B cell (primary cell): ENCODE data around the gene ALKBH5. TPM values are rescaled to one million over a fixed set of nuclear protein-coding genes. Genes with fewer than 3 reads are reported as not detected.

Experiments used
- ATAC-seq: fragments of 200-7000 bp; cut with Tn5 transposase; one replicate; pipeline ENCODE4 v1.10.0; 2021; ENCODE audit warnings: low read depth, mild to moderate bottlenecking, moderate number of reproducible peaks, moderate library complexity
- CTCF ChIA-PET: fragments of 350-600 bp; sonication (Branson Sonifier 250); formaldehyde crosslinking; loops from one replicate; lab custom pipeline; 2021; ENCODE audit warnings: antibody characterized with exemption, inconsistent platforms; lab: Charles Lee
- POLR2A ChIA-PET: fragments of 350-600 bp; sonication (Branson Sonifier 250); formaldehyde crosslinking; loops from one replicate; lab custom pipeline; 2021; ENCODE audit warnings: antibody characterized with exemption; lab: Charles Lee
- DNase-seq: peaks from one replicate; pipeline ENCODE4 v3.0.0; 2013
- H2AFZ ChIP-seq: 2 replicates; pipeline ENCODE4 v1.6.1; 2012; ENCODE audit warnings: mild to moderate bottlenecking, low read depth, low read length; ENCODE audit not compliant: insufficient read depth, poor library complexity, severe bottlenecking
- H3K27ac ChIP-seq, 2 donors: 1 replicate in 1 of 2; 2 replicates in 1 of 2; pipeline ENCODE4 v1.5.1; 2012 to 2013; ENCODE audit warnings: low read length in 2 of 2, mild to moderate bottlenecking in 2 of 2, moderate library complexity in 1 of 2
- H3K27me3 ChIP-seq, 4 experiments: fragments of 200-600 bp in 1 of 4; sonication (generic) in 1 of 4; replicated peaks in 1 of 4; 1 replicate in 2 of 4; 2 replicates in 2 of 4; pipeline versions ENCODE4 v1.6.1 to v1.7.0; 2013 to 2016; ENCODE audit warnings: low read length in 3 of 4, mild to moderate bottlenecking in 2 of 4, mixed read lengths in 1 of 4, moderate library complexity in 1 of 4; ENCODE audit not compliant: insufficient read depth in 4 of 4, control insufficient read depth in 3 of 4; ENCODE audit errors: control extremely low read depth in 1 of 4
- H3K36me3 ChIP-seq, 2 experiments: replicated peaks in 1 of 2; 1 replicate in 1 of 2; 2 replicates in 1 of 2; pipeline versions ENCODE4 v1.6.1 to v1.7.1; 2013; ENCODE audit warnings: low read length in 1 of 2; ENCODE audit not compliant: insufficient read depth in 2 of 2, control insufficient read depth in 1 of 2; ENCODE audit errors: control extremely low read depth in 1 of 2, extremely low read depth in 1 of 2
- H3K4me1 ChIP-seq, 2 donors: fragments of 200-600 bp in 1 of 2; sonication (generic) in 1 of 2; 1 replicate in 1 of 2; 2 replicates in 1 of 2; pipeline versions ENCODE4 v1.5.1 to v1.6.1; 2013 to 2017; ENCODE audit warnings: low read length in 2 of 2; ENCODE audit not compliant: control insufficient read depth in 2 of 2, insufficient read depth in 2 of 2
- H3K4me2 ChIP-seq: replicated peaks from 2 replicates; pipeline ENCODE3; 2012; ENCODE audit warnings: mild to moderate bottlenecking, low read depth, low read length; ENCODE audit not compliant: poor library complexity, severe bottlenecking
- H3K4me3 ChIP-seq, 5 experiments: fragments of 200-600 bp in 1 of 5; sonication (generic) in 1 of 5; 1 replicate in 3 of 5; 2 replicates in 2 of 5; pipeline versions ENCODE4 v1.5.1 to v1.7.0; 2011 to 2016; ENCODE audit warnings: low read length in 4 of 5, mild to moderate bottlenecking in 4 of 5, low read depth in 2 of 5, control low read depth in 1 of 5, moderate library complexity in 1 of 5; ENCODE audit not compliant: insufficient read depth in 1 of 5; ENCODE audit errors: control extremely low read depth in 1 of 5, extremely low read depth in 1 of 5
- H3K79me2 ChIP-seq: fragments of 200-600 bp; sonication (generic); one replicate; pipeline ENCODE4 v1.6.0; 2016; ENCODE audit warnings: low read length; ENCODE audit not compliant: control insufficient read depth, insufficient read depth
- H3K9ac ChIP-seq: fragments of 200-600 bp; sonication (generic); 2 replicates; pipeline ENCODE4 v1.6.1; 2017; ENCODE audit warnings: mild to moderate bottlenecking, low read length, moderate library complexity
- H3K9me3 ChIP-seq, 3 donors: one replicate each; pipeline versions ENCODE4 v1.6.1 to v1.7.1; 2013; ENCODE audit warnings: low read length in 2 of 3; ENCODE audit not compliant: control insufficient read depth in 2 of 3, insufficient read depth in 1 of 3; ENCODE audit errors: control extremely low read depth in 1 of 3
- H4K20me1 ChIP-seq: 2 replicates; pipeline ENCODE4 v1.6.0; 2012; ENCODE audit warnings: mild to moderate bottlenecking, low read length; ENCODE audit not compliant: insufficient read depth, control insufficient read depth, poor library complexity, severe bottlenecking
- H3K27ac Mint-ChIP-seq: one replicate; pipeline ENCODE4 v1.8.0; 2021; ENCODE audit warnings: mixed read lengths
- H3K27me3 Mint-ChIP-seq: one replicate; pipeline ENCODE4 v1.8.0; 2021; ENCODE audit warnings: mixed read lengths
- H3K4me1 Mint-ChIP-seq: one replicate; pipeline ENCODE4 v1.8.0; 2021; ENCODE audit warnings: mixed read lengths
- H3K4me3 Mint-ChIP-seq: one replicate; pipeline ENCODE4 v1.8.0; 2021; ENCODE audit warnings: mixed read lengths
- H3K9me3 Mint-ChIP-seq: one replicate; pipeline ENCODE4 v1.8.0; 2022; ENCODE audit warnings: mixed read lengths; ENCODE audit not compliant: insufficient read depth
- EZH2 ChIP-seq: IDR thresholded peaks from 2 replicates; pipeline ENCODE4 v1.6.1; 2012; ENCODE audit warnings: borderline replicate concordance, low read depth, mild to moderate bottlenecking, moderate library complexity, low read length; ENCODE audit not compliant: insufficient read depth, poor library complexity, severe bottlenecking
- WGBS: methylation state at CpG from one replicate; pipeline ENCODE4 v1.1.5; 2013; ENCODE audit warnings: missing lambda C conversion rate; ENCODE audit not compliant: insufficient coverage; 5-methylcytosine and 5-hydroxymethylcytosine counted together
- intact Hi-C: fragments of 100-400 bp; cut with micrococcal nuclease; formaldehyde crosslinking; loops from one replicate; pipeline ENCODE4 v1.10.0; 2022
- polyA plus RNA-seq: library from polyadenylated mRNA; depleted of rRNA; stranded (reverse); fragments of >200 nt; gene quantifications from 2 replicates; pipeline ENCODE4 v1.2.3, GENCODE V29; 2012
- total RNA-seq, 2 donors: library from RNA; stranded (reverse); fragments of 120-200 nt in 1 of 2; gene quantifications; 1 replicate in 1 of 2; 2 replicates in 1 of 2; pipeline versions ENCODE4 v1.2.3 to v1.2.4, GENCODE V29; 2013 to 2022
- TF ChIP-seq, protein P1 (sequence below): fragments of 200-600 bp; IDR thresholded peaks from one replicate; pipeline ENCODE4 v1.8.0; 2022; ENCODE audit warnings: antibody characterized with exemption, mild to moderate bottlenecking

The ALKBH5 gene
- total and polyA plus RNA-seq, 2 donors (not counting 1 experiment from before 2014, with no cell fraction given) = 63.3 to 104 TPM

DNA sequence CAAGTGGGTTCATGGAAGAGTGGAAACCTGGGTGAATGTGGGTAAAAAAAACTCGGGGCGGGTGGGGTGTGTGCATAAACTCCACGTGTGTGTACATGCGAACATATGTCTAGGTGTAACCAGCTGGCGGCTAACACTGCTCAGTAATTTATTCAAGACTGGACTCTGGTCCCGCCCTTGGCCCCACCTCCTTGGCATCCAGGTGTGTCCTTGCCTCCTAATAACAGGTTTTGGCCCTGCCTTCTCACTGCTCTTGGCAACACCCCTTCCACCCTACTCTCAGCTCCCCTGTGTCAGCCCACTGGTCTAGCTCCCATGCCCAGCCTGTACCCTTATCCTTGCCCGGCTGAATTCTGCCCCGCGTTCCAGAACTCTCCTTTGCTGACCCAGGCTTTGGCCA lies 66.6 kb downstream of the ALKBH5 start:
- DNase-seq (no peak), ATAC-seq (no peak)
- Histone ChIP-seq H3K36me3 (peaks cover 2 to 88% of the 10 kb centered on the region in 2 experiments), H3K27me3 (no peaks in the 10 kb centered on the region), H3K4me2 (no peak overlapping the region), H3K4me3 (no peak overlapping the region), H3K9ac (no peak overlapping the region), H3K27ac (no peak overlapping the region), H4K20me1 (peaks cover 14% of the 10 kb centered on the region), H3K4me1 (no peaks in the 10 kb centered on the region), H3K9me3 (no peaks in the 10 kb centered on the region), H2AFZ (no peak overlapping the region), H3K79me2 (peaks cover 2% of the 10 kb centered on the region)
- Mint-ChIP-seq H3K4me1 (peaks cover 6% of the 10 kb centered on the region), H3K27me3 (no peaks in the 10 kb centered on the region), H3K9me3 (no peaks in the 10 kb centered on the region), H3K27ac (no peak overlapping the region), H3K4me3 (no peak overlapping the region)
- 89% methylated on average over 8 of the region's 9 CpGs for WGBS
- POLR2A ChIA-PET = no interaction called here
- intact Hi-C loops = no loop called here
- CTCF ChIA-PET = no interaction called here
- TF ChIP-seq EZH2 = no peak
- TF ChIP-seq, protein P1, sequence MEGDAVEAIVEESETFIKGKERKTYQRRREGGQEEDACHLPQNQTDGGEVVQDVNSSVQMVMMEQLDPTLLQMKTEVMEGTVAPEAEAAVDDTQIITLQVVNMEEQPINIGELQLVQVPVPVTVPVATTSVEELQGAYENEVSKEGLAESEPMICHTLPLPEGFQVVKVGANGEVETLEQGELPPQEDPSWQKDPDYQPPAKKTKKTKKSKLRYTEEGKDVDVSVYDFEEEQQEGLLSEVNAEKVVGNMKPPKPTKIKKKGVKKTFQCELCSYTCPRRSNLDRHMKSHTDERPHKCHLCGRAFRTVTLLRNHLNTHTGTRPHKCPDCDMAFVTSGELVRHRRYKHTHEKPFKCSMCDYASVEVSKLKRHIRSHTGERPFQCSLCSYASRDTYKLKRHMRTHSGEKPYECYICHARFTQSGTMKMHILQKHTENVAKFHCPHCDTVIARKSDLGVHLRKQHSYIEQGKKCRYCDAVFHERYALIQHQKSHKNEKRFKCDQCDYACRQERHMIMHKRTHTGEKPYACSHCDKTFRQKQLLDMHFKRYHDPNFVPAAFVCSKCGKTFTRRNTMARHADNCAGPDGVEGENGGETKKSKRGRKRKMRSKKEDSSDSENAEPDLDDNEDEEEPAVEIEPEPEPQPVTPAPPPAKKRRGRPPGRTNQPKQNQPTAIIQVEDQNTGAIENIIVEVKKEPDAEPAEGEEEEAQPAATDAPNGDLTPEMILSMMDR = no peak

DNA sequence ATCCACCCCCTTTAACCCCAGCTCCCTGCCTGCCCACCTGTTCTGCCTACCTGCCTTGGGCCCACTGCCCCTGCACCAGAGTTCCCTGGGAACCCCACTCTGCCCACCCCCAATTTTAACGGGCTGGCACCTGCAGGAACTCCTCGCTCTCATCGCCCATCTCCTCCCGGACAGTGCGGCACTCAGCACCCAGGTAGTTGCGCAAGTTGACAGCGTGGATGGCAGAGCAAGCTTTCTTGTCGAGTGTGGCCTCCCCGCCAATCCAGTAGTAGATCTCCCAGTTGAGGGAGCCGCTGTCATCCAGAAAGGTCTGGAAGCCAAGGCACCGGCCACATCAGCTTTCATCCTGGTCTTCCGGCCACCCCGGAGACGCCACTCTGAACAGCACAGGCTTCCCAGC lies 67.1 kb downstream of the ALKBH5 start:
- Histone ChIP-seq H3K27me3 (no peaks in the 10 kb centered on the region), H3K4me1 (no peaks in the 10 kb centered on the region), H3K4me2 (no peak overlapping the region), H3K27ac (no peak overlapping the region), H3K9ac (no peak overlapping the region), H3K36me3 (peaks cover 0 to 88% of the 10 kb centered on the region in 2 experiments), H3K79me2 (peaks cover 6% of the 10 kb centered on the region), H3K4me3 (no peak overlapping the region), H3K9me3 (no peaks in the 10 kb centered on the region), H4K20me1 (peaks cover 19% of the 10 kb centered on the region), H2AFZ (no peak overlapping the region)
- ChIA-PET POLR2A (no interaction called here), CTCF (no interaction called here)
- H3K4me3 Mint-ChIP-seq = no peak overlapping the region
- H3K27me3 Mint-ChIP-seq = no peaks in the 10 kb centered on the region
- over 99% methylated on average over 11 of the region's 14 CpGs for WGBS
- ATAC-seq (no peak), DNase-seq (no peak)
- intact Hi-C loops = no loop called here
- H3K4me1 Mint-ChIP-seq = peaks cover 6% of the 10 kb centered on the region
- TF ChIP-seq, protein P1 = no peak
- no peak for TF ChIP-seq EZH2
- H3K9me3 Mint-ChIP-seq = no peaks in the 10 kb centered on the region
- no peak overlapping the region for H3K27ac Mint-ChIP-seq
